Neuronal stem cell (in vitro differentiated cells): ENCODE measurements around the gene ZNF587B.
"Not testable (repeated sequence)": the region's sequence is repeated elsewhere in the genome, so short reads cannot be mapped to it uniquely, and the experiment has no call there.

Experiments
- DNase-seq: peaks from one replicate; pipeline ENCODE4 v3.0.0-alpha.2; 2013; ENCODE audit warnings: low spot score
- H2AFZ ChIP-seq: one replicate; pipeline ENCODE4 v1.6.1; 2013; ENCODE audit warnings: mild to moderate bottlenecking, low read length, inconsistent platforms
- H2AK5ac ChIP-seq: 2 replicates; pipeline ENCODE4 v1.6.1; 2013; ENCODE audit warnings: low read depth, mild to moderate bottlenecking, inconsistent platforms, low read length, moderate library complexity, mixed read lengths
- H2BK120ac ChIP-seq: 2 replicates; pipeline ENCODE4 v1.6.1; 2013; ENCODE audit warnings: low read depth, mild to moderate bottlenecking, inconsistent platforms, low read length, moderate library complexity, mixed read lengths
- H2BK12ac ChIP-seq: one replicate; pipeline ENCODE4 v1.6.1; 2013; ENCODE audit warnings: low read length, inconsistent platforms
- H2BK15ac ChIP-seq: 2 replicates; pipeline ENCODE4 v1.6.1; 2013; ENCODE audit warnings: mild to moderate bottlenecking, low read length, inconsistent platforms, mixed read lengths
- H2BK5ac ChIP-seq: one replicate; pipeline ENCODE4 v1.6.1; 2013; ENCODE audit warnings: inconsistent platforms, mild to moderate bottlenecking, low read length, moderate library complexity
- H3K14ac ChIP-seq: one replicate; pipeline ENCODE4 v1.6.1; 2013; ENCODE audit warnings: low read length, inconsistent platforms
- H3K18ac ChIP-seq: 2 replicates; pipeline ENCODE4 v1.6.1; 2013; ENCODE audit warnings: low read length, inconsistent platforms
- H3K23ac ChIP-seq: 2 replicates; pipeline ENCODE4 v1.6.1; 2013; ENCODE audit warnings: low read depth, mild to moderate bottlenecking, mixed read lengths, low read length, inconsistent platforms; ENCODE audit not compliant: poor library complexity
- H3K27ac ChIP-seq: replicated peaks from 3 replicates; pipeline ENCODE4 v1.5.1; 2013; ENCODE audit warnings: low read length, inconsistent platforms
- H3K27me3 ChIP-seq, 3 experiments: 2 replicates each; pipeline ENCODE4 v1.6.1; 2013; ENCODE audit warnings: low read length in 3 of 3, mild to moderate bottlenecking in 2 of 3, inconsistent platforms in 1 of 3, low read depth in 1 of 3, mixed read lengths in 1 of 3, moderate library complexity in 1 of 3; ENCODE audit not compliant: control insufficient read depth in 3 of 3, insufficient read depth in 3 of 3
- H3K36me3 ChIP-seq, 2 donors: replicated peaks in 1 of 2; 2 replicates each; pipeline ENCODE4 v1.6.1; 2013; ENCODE audit warnings: low read length in 2 of 2; ENCODE audit not compliant: control insufficient read depth in 2 of 2, insufficient read depth in 2 of 2
- H3K4ac ChIP-seq: 2 replicates; pipeline ENCODE4 v1.6.1; 2013; ENCODE audit warnings: inconsistent platforms, mild to moderate bottlenecking, low read length, moderate library complexity
- H3K4me1 ChIP-seq, 2 donors: 1 replicate in 1 of 2; 2 replicates in 1 of 2; pipeline ENCODE4 v1.6.1; 2013; ENCODE audit warnings: low read length in 2 of 2, low read depth in 1 of 2; ENCODE audit not compliant: control insufficient read depth in 2 of 2, insufficient read depth in 1 of 2
- H3K4me2 ChIP-seq: one replicate; pipeline ENCODE4 v1.6.1; 2013; ENCODE audit warnings: mild to moderate bottlenecking, low read length, inconsistent platforms; ENCODE audit not compliant: insufficient read depth, poor library complexity, severe bottlenecking
- H3K4me3 ChIP-seq, 2 donors: 2 replicates each; pipeline ENCODE4 v1.5.1; 2013; ENCODE audit warnings: low read length in 2 of 2, mild to moderate bottlenecking in 2 of 2, inconsistent platforms in 1 of 2, moderate library complexity in 1 of 2
- H3K79me1 ChIP-seq: one replicate; pipeline ENCODE4 v1.6.1; 2013; ENCODE audit warnings: low read depth, mild to moderate bottlenecking, inconsistent platforms, low read length, moderate library complexity
- H3K9ac ChIP-seq: one replicate; pipeline ENCODE4 v1.6.1; 2013; ENCODE audit warnings: mild to moderate bottlenecking, low read depth, low read length, inconsistent platforms; ENCODE audit not compliant: poor library complexity
- H3K9me3 ChIP-seq, 2 donors: replicated peaks in 1 of 2; 2 replicates each; pipeline versions ENCODE3 to v1.6.1; 2013; ENCODE audit warnings: low read length in 2 of 2, mild to moderate bottlenecking in 2 of 2, inconsistent platforms in 1 of 2, low read depth in 1 of 2, mixed read lengths in 1 of 2, moderate library complexity in 1 of 2; ENCODE audit not compliant: control insufficient read depth in 2 of 2, insufficient read depth in 1 of 2
- H4K8ac ChIP-seq: one replicate; pipeline ENCODE4 v1.6.1; 2013; ENCODE audit warnings: low read depth, mild to moderate bottlenecking, inconsistent platforms, low read length, moderate library complexity
- H4K91ac ChIP-seq: one replicate; pipeline ENCODE4 v1.6.1; 2013; ENCODE audit warnings: low read length, low read depth, mild to moderate bottlenecking, inconsistent platforms; ENCODE audit not compliant: poor library complexity
- WGBS, 2 donors: extraction: QIAGEN DNeasy Blood & Tissue Kit; methylation state at CpG; one replicate each; pipeline ENCODE4 v1.1.7; 2013; ENCODE audit warnings: missing lambda C conversion rate in 2 of 2, mixed read lengths in 1 of 2; ENCODE audit not compliant: insufficient read length in 2 of 2, insufficient replicate concordance in 1 of 2; ENCODE audit errors: extremely low coverage in 2 of 2; 5-methylcytosine and 5-hydroxymethylcytosine counted together

The ZNF587B gene

DNA sequence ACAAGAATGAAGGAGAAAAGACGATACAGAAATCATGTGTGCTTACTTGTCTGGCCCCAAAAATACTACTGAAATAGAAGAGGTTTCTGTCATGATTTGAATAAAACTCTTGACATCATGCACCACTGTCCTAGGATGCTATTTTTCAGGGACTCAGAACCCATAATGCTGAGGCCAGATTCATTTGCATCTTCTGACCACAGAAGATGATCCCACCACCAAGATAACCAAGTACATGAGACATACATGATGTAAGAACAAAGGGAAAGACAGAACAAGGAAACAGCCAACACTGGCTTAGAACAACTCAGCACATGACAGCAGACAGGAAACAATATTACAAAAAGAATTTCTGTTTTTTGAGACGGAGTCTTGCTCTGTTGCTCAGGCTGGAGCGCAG, 17.9 kb upstream of the ZNF587B start:
- Histone ChIP-seq H3K27me3 (no peaks in the 10 kb centered on the region), H2AK5ac (no peak overlapping the region), H4K8ac (no peak overlapping the region), H4K91ac (no peak overlapping the region), H3K36me3 (peaks cover 11 to 51% of the 10 kb centered on the region in 2 donors), H2BK15ac (no peak overlapping the region), H2AFZ (no peak overlapping the region), H3K27ac (no peak overlapping the region), H3K4me1 (peaks cover 0 to 2% of the 10 kb centered on the region in 2 donors), H2BK120ac (no peak overlapping the region), H2BK5ac (no peak overlapping the region), H3K23ac (no peak overlapping the region), H3K4me3 (no peak overlapping the region), H3K9ac (no peak overlapping the region), H3K18ac (no peak overlapping the region), H3K79me1 (peaks cover 1% of the 10 kb centered on the region), H2BK12ac (no peak overlapping the region), H3K4me2 (no peak overlapping the region), H3K14ac (no peak overlapping the region), H3K4ac (no peak overlapping the region), H3K9me3 (no peaks in the 10 kb centered on the region)
- DNase-seq, result no peak
- WGBS, 2 donors, result no CpG with 5 or more reads among the region's 3 CpGs

DNA sequence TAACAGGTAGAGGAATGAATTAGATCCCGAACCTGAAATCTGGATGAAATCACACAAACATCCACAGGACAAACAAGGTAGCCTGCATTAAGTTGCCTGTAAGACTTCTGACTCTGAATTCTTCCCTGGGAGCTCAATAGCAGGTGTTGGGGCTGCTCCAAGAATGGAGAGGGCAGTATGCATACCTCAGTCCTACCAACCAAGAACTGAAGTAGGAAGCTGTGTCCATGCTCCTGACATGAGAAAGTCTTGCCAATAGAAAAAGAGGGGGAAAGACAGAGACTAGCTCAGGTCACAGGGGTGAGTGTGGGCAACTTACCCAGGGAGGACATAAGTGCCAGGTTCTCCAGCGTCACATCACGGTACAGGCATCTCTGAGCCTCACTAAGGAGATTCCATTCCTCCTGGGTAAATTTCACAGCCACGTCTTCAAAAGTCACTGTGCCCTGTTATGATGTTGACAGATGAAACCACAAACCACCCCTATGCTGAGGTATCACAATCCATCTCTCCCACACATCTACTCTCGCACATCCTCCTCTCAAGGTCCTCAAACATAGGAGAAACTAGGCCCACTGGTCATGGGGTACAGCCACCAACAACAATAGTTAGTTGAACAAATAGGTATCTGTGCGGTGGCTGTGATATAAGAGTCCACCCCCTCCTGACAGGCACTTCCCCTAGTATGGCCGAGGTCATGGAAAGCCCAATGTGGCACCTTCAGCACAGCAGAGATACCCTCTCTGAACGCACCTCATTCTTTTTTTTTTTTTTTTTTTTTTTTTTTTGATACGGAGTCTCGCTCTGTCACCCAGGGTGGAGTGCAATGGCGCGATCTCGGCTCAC, 16.9 kb upstream of the ZNF587B start:
- Histone ChIP-seq H3K4me2 (peak overlapping the region; percentile 75), H3K4me3 (peak overlapping the region in 1 of 2 donors; percentile 80), H3K36me3 (peaks cover 6 to 41% of the 10 kb centered on the region in 2 donors)
- H3K23ac ChIP-seq, H4K91ac ChIP-seq, H3K4me1 ChIP-seq, DNase-seq, H3K14ac ChIP-seq, H2BK5ac ChIP-seq, H3K9me3 ChIP-seq, H3K27ac ChIP-seq, H3K18ac ChIP-seq, H3K27me3 ChIP-seq, H4K8ac ChIP-seq, H3K9ac ChIP-seq, H2BK12ac ChIP-seq, H2BK15ac ChIP-seq, H3K4ac ChIP-seq, H2AFZ ChIP-seq, H2BK120ac ChIP-seq, H2AK5ac ChIP-seq, H3K79me1 ChIP-seq: not testable (repeated sequence)
- no CpG with 5 or more reads among the region's 13 CpGs for WGBS, 2 donors

DNA sequence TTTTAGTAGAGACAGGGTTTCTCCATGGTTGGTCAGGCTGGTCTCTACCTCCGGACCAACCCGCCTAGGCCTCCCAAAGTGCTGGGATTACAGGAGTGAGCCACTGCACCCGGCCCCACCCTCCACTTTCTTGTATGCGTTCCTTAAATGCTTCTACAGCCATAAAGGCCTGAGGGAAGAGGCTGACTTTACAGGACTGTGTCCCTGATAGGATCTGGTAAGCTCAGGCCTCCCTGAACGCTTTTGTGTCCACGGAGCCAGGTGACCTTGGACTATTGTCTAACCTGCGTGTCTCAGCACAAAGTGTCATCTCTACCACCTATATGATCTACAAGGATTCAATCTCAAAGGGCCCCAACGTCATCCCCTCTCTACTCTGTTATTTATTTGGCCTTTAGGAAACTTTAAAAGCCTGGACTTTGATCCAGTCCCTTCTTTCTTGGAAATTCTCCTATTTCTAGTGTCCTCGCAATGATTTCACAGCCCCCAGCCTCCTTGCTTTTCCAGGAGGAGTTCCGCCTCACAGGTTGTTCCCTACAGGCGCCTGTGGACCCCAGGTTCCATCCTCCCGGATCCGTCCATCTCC, 16.1 kb upstream of the ZNF587B start:
- no peak overlapping the region for H3K14ac ChIP-seq
- DNase-seq, result no peak
- H3K4me3 ChIP-seq, result peak overlapping the region; percentile 80 to 97
- peak overlapping the region; percentile 92 for H3K18ac ChIP-seq
- no peaks in the 10 kb centered on the region for H3K27me3 ChIP-seq
- H2AK5ac ChIP-seq, result peak overlapping the region; percentile 74
- H3K27ac ChIP-seq, result peak overlapping the region; percentile 33
- no peaks in the 10 kb centered on the region for H3K9me3 ChIP-seq
- H3K36me3 ChIP-seq, result peaks cover 3 to 36% of the 10 kb centered on the region in 2 donors
- H2BK120ac ChIP-seq, result no peak overlapping the region
- H4K8ac ChIP-seq, result no peak overlapping the region
- no peak overlapping the region for H3K4ac ChIP-seq
- H4K91ac ChIP-seq, result no peak overlapping the region
- peak overlapping the region; percentile 80 for H2AFZ ChIP-seq
- peaks cover 0 to 2% of the 10 kb centered on the region in 2 donors for H3K4me1 ChIP-seq
- peak overlapping the region; percentile 75 for H3K4me2 ChIP-seq
- H3K9ac ChIP-seq, result peak overlapping the region; percentile 96
- no peak overlapping the region for H2BK12ac ChIP-seq
- no CpG with 5 or more reads among the region's 13 CpGs for WGBS, 2 donors
- peaks cover 1% of the 10 kb centered on the region for H3K79me1 ChIP-seq
- H3K23ac ChIP-seq, result peak overlapping the region; percentile 80
- no peak overlapping the region for H2BK5ac ChIP-seq
- H2BK15ac ChIP-seq, result peak overlapping the region; percentile 33
